ENCODE data around the gene CEP350. TPM values are rescaled to one million over a fixed set of nuclear protein-coding genes. Genes with fewer than 3 reads are reported as not detected.

Gene CEP350
- total and polyA plus RNA-seq, 10 of the 15 experiments (the other 5 are each of a cell fraction or from before 2014, with no cell fraction given) = 5.2 to 46.0 (median 23.1) TPM

DNA sequence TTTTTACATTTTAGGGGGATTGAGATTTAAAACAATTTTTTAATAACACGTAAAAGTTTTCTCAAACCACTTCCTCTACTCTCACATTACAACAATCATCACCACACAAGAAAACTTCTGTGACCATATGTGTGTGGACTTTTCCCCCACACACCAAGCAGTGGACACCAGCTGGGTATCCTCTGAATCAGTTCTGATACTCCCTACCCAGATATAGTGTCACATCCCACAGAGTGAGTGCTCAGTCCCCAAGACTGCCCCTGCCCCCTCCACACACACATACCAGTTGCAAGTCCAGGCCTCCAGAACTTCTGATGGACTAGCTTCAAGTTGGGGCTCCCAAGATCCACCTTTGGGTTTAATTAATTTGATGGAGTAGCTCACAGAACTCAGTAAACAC is 146.8 kb downstream of the CEP350 start:
- Histone ChIP-seq H3K27ac (ENCODE audit: control insufficient read depth, insufficient read depth) (no peak overlapping the region), H3K9ac (ENCODE audit: control insufficient read depth, insufficient read depth, low read length) (no peak overlapping the region), H3K79me2 (ENCODE audit: control insufficient read depth, insufficient read depth, low read length) (no peaks in the 10 kb centered on the region), H3K4me1 (ENCODE audit: control insufficient read depth, insufficient read depth, low read length) (no peaks in the 10 kb centered on the region), H2AFZ (ENCODE audit: control insufficient read depth, low read depth, low read length) (no peak overlapping the region), H3K4me2 (ENCODE audit: control insufficient read depth, insufficient read depth) (no peak overlapping the region), H3K27me3 (replicated peaks in 1 of 2; ENCODE audit: control insufficient read depth in 2 of 2, insufficient read depth in 2 of 2, low read length in 1 of 2) (no peaks in the 10 kb centered on the region), H3K9me3 (replicated peaks; ENCODE audit: control insufficient read depth, insufficient read depth, low read length) (no peaks in the 10 kb centered on the region), H3K36me3 (ENCODE audit: control insufficient read depth in 2 of 2, insufficient read depth in 2 of 2, low read length in 1 of 2) (peaks cover 2 to 9% of the 10 kb centered on the region in 2 experiments; a peak in 2 of 4 replicates), H4K20me1 (ENCODE audit: control insufficient read depth, insufficient read depth) (no peaks in the 10 kb centered on the region), H3K4me3 (no peak overlapping the region)
- intact Hi-C loops (cut with micrococcal nuclease; ENCODE audit: unreplicated experiment) = no loop called here
- POLR2A ChIA-PET = no interaction called here
- CTCF ChIA-PET = interaction anchor here (0.8 to 2.6 kb wide), 4 partner anchors 11 to 80 kb away, joined by 3 to 11 read pairs (median 3); no protein-coding TSS in a partner anchor
- DNase-seq (ENCODE audit: low read depth, low spot score) (no peak), ATAC-seq (no peak), FAIRE-seq (no peak)
- SMC1A ChIA-PET (ENCODE audit: uncharacterized antibody, unreplicated experiment) = interaction anchor here (0.8 to 1.5 kb wide), 3 partner anchors 73 to 126 kb away, joined by 3 read pairs; no protein-coding TSS in a partner anchor
- in situ Hi-C loops (cut with MboI) = no loop called here
- BruUV-seq (replicated peaks) = no TSS peak
- RAD21 ChIA-PET (ENCODE audit: unreplicated experiment) = interaction anchor here (0.7 to 1.4 kb wide), 5 partner anchors 9 to 113 kb away, joined by 3 to 5 read pairs (median 3); no protein-coding TSS in a partner anchor
- TF ChIP-seq HDAC6 (IDR thresholded peaks at IDR 0.05; ENCODE audit: unreplicated experiment) (no peak), NR2C1 (IDR thresholded peaks at IDR 0.05) (no peak)
- 95% methylated on average over 1 of the region's 1 CpG for WGBS (ENCODE audit: insufficient coverage, insufficient replicate concordance, low lambda C conversion rate, missing lambda C conversion rate)

DNA sequence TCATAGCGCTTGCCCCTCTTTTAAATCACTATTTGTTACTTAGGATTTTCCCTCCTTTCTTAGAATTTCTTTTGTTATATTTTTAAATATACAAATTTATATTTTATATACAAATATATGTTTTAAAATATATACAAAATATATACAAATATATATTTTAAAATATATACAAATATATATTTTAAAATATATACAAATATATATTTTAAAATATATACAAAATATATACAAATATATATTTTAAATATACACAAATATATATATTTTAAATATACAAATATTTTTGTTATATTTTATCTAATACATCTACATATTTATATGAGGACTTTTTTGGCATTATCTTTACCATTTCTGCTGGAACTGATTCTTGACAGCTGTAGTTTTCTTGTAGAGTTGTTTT is 149.2 kb downstream of the CEP350 start:
- H3K36me3 ChIP-seq (ENCODE audit: control insufficient read depth in 2 of 2, insufficient read depth in 2 of 2, low read length in 1 of 2) = peaks cover 2 to 5% of the 10 kb centered on the region in 2 experiments; a peak in 2 of 4 replicates
- TF ChIP-seq, protein P1, sequence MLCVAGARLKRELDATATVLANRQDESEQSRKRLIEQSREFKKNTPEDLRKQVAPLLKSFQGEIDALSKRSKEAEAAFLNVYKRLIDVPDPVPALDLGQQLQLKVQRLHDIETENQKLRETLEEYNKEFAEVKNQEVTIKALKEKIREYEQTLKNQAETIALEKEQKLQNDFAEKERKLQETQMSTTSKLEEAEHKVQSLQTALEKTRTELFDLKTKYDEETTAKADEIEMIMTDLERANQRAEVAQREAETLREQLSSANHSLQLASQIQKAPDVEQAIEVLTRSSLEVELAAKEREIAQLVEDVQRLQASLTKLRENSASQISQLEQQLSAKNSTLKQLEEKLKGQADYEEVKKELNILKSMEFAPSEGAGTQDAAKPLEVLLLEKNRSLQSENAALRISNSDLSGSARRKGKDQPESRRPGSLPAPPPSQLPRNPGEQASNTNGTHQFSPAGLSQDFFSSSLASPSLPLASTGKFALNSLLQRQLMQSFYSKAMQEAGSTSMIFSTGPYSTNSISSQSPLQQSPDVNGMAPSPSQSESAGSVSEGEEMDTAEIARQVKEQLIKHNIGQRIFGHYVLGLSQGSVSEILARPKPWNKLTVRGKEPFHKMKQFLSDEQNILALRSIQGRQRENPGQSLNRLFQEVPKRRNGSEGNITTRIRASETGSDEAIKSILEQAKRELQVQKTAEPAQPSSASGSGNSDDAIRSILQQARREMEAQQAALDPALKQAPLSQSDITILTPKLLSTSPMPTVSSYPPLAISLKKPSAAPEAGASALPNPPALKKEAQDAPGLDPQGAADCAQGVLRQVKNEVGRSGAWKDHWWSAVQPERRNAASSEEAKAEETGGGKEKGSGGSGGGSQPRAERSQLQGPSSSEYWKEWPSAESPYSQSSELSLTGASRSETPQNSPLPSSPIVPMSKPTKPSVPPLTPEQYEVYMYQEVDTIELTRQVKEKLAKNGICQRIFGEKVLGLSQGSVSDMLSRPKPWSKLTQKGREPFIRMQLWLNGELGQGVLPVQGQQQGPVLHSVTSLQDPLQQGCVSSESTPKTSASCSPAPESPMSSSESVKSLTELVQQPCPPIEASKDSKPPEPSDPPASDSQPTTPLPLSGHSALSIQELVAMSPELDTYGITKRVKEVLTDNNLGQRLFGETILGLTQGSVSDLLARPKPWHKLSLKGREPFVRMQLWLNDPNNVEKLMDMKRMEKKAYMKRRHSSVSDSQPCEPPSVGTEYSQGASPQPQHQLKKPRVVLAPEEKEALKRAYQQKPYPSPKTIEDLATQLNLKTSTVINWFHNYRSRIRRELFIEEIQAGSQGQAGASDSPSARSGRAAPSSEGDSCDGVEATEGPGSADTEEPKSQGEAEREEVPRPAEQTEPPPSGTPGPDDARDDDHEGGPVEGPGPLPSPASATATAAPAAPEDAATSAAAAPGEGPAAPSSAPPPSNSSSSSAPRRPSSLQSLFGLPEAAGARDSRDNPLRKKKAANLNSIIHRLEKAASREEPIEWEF (IDR thresholded peaks at IDR 0.05; ENCODE audit: insufficient replicate concordance, low read depth, low read length) = no peak
- TF ChIP-seq TARDBP (IDR thresholded peaks at IDR 0.05; ENCODE audit: borderline replicate concordance) = no peak
- TF ChIP-seq, protein P2, sequence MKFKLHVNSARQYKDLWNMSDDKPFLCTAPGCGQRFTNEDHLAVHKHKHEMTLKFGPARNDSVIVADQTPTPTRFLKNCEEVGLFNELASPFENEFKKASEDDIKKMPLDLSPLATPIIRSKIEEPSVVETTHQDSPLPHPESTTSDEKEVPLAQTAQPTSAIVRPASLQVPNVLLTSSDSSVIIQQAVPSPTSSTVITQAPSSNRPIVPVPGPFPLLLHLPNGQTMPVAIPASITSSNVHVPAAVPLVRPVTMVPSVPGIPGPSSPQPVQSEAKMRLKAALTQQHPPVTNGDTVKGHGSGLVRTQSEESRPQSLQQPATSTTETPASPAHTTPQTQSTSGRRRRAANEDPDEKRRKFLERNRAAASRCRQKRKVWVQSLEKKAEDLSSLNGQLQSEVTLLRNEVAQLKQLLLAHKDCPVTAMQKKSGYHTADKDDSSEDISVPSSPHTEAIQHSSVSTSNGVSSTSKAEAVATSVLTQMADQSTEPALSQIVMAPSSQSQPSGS (IDR thresholded peaks at IDR 0.05; ENCODE audit: low read length) = no peak
- TF ChIP-seq GATAD2B (conservative IDR thresholded peaks at IDR 0.05; ENCODE audit: low read depth) = no peak
- no peak for TF ChIP-seq ZZZ3 (IDR thresholded peaks at IDR 0.05; ENCODE audit: control insufficient read depth, insufficient read length, low read depth)
- TF ChIP-seq, protein P3, sequence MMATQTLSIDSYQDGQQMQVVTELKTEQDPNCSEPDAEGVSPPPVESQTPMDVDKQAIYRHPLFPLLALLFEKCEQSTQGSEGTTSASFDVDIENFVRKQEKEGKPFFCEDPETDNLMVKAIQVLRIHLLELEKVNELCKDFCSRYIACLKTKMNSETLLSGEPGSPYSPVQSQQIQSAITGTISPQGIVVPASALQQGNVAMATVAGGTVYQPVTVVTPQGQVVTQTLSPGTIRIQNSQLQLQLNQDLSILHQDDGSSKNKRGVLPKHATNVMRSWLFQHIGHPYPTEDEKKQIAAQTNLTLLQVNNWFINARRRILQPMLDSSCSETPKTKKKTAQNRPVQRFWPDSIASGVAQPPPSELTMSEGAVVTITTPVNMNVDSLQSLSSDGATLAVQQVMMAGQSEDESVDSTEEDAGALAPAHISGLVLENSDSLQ (IDR thresholded peaks at IDR 0.05) = no peak
- no peak for TF ChIP-seq WRNIP1 (IDR thresholded peaks at IDR 0.05; ENCODE audit: borderline replicate concordance, low read depth, low read length)

More for the DNA sequence above, 149.2 kb downstream of the CEP350 start:
- no peak overlapping the region for H3K27ac ChIP-seq (ENCODE audit: control insufficient read depth, insufficient read depth)
- intact Hi-C loops (cut with micrococcal nuclease; ENCODE audit: unreplicated experiment) = no loop called here
- WGBS (ENCODE audit: insufficient coverage, insufficient replicate concordance, low lambda C conversion rate, missing lambda C conversion rate) = 100% methylated on average over 1 of the region's 1 CpG
- FAIRE-seq (no peak), DNase-seq (ENCODE audit: low read depth, low spot score) (no peak), ATAC-seq (no peak)
- ChIA-PET CTCF (interaction anchor here (1.1 to 1.2 kb wide), 4 partner anchors 13 to 219 kb away, joined by 3 read pairs; no protein-coding TSS in a partner anchor), SMC1A (ENCODE audit: uncharacterized antibody, unreplicated experiment) (interaction anchor here (1.1 to 1.3 kb wide), 2 partner anchors 130 to 236 kb away, joined by 3 read pairs; no protein-coding TSS in a partner anchor), RAD21 (ENCODE audit: unreplicated experiment) (no interaction called here), POLR2A (no interaction called here)
- no peak overlapping the region for H3K9ac ChIP-seq (ENCODE audit: control insufficient read depth, insufficient read depth, low read length)
- no peaks in the 10 kb centered on the region for H3K9me3 ChIP-seq (replicated peaks; ENCODE audit: control insufficient read depth, insufficient read depth, low read length)
- H3K4me1 ChIP-seq (ENCODE audit: control insufficient read depth, insufficient read depth, low read length) = no peaks in the 10 kb centered on the region
- BruUV-seq (replicated peaks) = no TSS peak
- H3K4me3 ChIP-seq = no peak overlapping the region
- no peak overlapping the region for H3K4me2 ChIP-seq (ENCODE audit: control insufficient read depth, insufficient read depth)
- in situ Hi-C loops (cut with MboI) = no loop called here
- H2AFZ ChIP-seq (ENCODE audit: control insufficient read depth, low read depth, low read length) = no peak overlapping the region
- no peaks in the 10 kb centered on the region for H3K27me3 ChIP-seq (replicated peaks in 1 of 2; ENCODE audit: control insufficient read depth in 2 of 2, insufficient read depth in 2 of 2, low read length in 1 of 2)
- H3K79me2 ChIP-seq (ENCODE audit: control insufficient read depth, insufficient read depth, low read length) = no peaks in the 10 kb centered on the region
- no peaks in the 10 kb centered on the region for H4K20me1 ChIP-seq (ENCODE audit: control insufficient read depth, insufficient read depth)

Data from GM12878 (cell line).